ENCODE measurements around the gene MGME1. TPM values are rescaled to one million over a fixed set of nuclear protein-coding genes. Genes with fewer than 3 reads are reported as not detected.

The MGME1 gene
- total and polyA plus RNA-seq, 2 of the 13 experiments (the other 11 are each of a cell fraction or from before 2014, with no cell fraction given), result 36.7 to 66.6 TPM

DNA sequence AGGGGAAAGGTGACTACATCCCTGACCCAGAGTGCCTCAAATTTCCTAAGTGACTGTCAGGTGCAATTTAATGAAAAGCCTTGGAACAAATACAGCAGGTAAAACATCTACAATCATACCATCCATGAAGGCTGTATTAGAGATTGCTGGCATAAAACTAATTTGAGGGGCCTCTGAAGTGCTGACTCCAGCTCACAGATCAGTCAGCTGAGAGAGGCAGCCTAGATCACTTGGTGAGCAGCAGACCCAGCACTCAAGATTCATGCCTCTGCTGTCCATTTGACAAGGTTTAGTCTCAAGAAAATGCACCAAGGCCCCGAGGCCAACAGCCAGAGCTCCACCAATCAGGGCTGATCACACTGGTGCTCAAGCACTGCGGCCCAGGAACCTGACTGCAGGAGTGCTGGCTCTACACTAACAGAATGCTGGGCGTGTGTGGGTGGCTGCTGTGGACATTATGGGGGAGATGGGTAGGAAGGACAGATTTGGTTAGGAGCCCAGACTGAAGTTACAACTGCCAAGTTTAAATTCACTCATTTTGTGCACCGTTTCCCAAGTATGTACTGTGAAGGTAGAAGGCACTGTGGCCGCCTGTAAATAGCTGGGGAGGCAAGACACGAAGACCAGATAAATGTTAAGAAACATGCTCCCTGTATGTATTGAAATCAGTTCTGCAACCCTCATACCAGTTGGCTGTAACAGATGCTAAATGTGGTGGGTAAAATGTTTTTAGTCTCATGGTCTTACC lies 28.4 kb upstream of the MGME1 start (continued):
- TF ChIP-seq, protein P1, sequence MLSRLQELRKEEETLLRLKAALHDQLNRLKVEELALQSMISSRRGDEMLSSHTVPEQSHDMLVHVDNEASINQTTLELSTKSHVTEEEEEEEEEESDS (CRISPR knock-in tag; IDR thresholded peaks at IDR 0.05; ENCODE audit: borderline replicate concordance), result no peak; the same call in 1 of the 2 replicates
- no peak for TF ChIP-seq ZNF660 (CRISPR knock-in tag; IDR thresholded peaks at IDR 0.05; ENCODE audit: borderline replicate concordance, low read depth)
- TF ChIP-seq KDM2A (CRISPR knock-in tag; IDR thresholded peaks at IDR 0.05; ENCODE audit: borderline replicate concordance, low read depth), result peak; percentile 82; the same call in 1 of the 2 replicates
- TF ChIP-seq, protein P2, sequence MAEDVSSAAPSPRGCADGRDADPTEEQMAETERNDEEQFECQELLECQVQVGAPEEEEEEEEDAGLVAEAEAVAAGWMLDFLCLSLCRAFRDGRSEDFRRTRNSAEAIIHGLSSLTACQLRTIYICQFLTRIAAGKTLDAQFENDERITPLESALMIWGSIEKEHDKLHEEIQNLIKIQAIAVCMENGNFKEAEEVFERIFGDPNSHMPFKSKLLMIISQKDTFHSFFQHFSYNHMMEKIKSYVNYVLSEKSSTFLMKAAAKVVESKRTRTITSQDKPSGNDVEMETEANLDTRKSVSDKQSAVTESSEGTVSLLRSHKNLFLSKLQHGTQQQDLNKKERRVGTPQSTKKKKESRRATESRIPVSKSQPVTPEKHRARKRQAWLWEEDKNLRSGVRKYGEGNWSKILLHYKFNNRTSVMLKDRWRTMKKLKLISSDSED (CRISPR knock-in tag; IDR thresholded peaks at IDR 0.05), result no peak
- TF ChIP-seq, protein P3, sequence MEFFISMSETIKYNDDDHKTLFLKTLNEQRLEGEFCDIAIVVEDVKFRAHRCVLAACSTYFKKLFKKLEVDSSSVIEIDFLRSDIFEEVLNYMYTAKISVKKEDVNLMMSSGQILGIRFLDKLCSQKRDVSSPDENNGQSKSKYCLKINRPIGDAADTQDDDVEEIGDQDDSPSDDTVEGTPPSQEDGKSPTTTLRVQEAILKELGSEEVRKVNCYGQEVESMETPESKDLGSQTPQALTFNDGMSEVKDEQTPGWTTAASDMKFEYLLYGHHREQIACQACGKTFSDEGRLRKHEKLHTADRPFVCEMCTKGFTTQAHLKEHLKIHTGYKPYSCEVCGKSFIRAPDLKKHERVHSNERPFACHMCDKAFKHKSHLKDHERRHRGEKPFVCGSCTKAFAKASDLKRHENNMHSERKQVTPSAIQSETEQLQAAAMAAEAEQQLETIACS (CRISPR knock-in tag; IDR thresholded peaks at IDR 0.05), result no peak; the same call in 1 of the 2 replicates
- TF ChIP-seq CAMTA2 (CRISPR knock-in tag; IDR thresholded peaks at IDR 0.05; ENCODE audit: borderline replicate concordance), result no peak
- TF ChIP-seq, protein P4, sequence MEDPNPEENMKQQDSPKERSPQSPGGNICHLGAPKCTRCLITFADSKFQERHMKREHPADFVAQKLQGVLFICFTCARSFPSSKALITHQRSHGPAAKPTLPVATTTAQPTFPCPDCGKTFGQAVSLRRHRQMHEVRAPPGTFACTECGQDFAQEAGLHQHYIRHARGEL (CRISPR knock-in tag; IDR thresholded peaks at IDR 0.05), result no peak
- TF ChIP-seq ZBTB3 (CRISPR knock-in tag; IDR thresholded peaks at IDR 0.05; ENCODE audit: borderline replicate concordance, low read depth), result peak; percentile 44; the same call in 1 of the 2 replicates
- TF ChIP-seq, protein P5, sequence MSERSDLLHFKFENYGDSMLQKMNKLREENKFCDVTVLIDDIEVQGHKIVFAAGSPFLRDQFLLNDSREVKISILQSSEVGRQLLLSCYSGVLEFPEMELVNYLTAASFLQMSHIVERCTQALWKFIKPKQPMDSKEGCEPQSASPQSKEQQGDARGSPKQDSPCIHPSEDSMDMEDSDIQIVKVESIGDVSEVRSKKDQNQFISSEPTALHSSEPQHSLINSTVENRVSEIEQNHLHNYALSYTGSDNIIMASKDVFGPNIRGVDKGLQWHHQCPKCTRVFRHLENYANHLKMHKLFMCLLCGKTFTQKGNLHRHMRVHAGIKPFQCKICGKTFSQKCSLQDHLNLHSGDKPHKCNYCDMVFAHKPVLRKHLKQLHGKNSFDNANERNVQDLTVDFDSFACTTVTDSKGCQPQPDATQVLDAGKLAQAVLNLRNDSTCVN (CRISPR knock-in tag; IDR thresholded peaks at IDR 0.05; ENCODE audit: borderline replicate concordance), result no peak
- TF ChIP-seq POLR2A (IDR thresholded peaks at IDR 0.05; ENCODE audit: insufficient read depth in 1 of 2, low read depth in 2 of 2, low read length in 2 of 2), result peak; percentile 3 to 65
- TF ChIP-seq, protein P6, sequence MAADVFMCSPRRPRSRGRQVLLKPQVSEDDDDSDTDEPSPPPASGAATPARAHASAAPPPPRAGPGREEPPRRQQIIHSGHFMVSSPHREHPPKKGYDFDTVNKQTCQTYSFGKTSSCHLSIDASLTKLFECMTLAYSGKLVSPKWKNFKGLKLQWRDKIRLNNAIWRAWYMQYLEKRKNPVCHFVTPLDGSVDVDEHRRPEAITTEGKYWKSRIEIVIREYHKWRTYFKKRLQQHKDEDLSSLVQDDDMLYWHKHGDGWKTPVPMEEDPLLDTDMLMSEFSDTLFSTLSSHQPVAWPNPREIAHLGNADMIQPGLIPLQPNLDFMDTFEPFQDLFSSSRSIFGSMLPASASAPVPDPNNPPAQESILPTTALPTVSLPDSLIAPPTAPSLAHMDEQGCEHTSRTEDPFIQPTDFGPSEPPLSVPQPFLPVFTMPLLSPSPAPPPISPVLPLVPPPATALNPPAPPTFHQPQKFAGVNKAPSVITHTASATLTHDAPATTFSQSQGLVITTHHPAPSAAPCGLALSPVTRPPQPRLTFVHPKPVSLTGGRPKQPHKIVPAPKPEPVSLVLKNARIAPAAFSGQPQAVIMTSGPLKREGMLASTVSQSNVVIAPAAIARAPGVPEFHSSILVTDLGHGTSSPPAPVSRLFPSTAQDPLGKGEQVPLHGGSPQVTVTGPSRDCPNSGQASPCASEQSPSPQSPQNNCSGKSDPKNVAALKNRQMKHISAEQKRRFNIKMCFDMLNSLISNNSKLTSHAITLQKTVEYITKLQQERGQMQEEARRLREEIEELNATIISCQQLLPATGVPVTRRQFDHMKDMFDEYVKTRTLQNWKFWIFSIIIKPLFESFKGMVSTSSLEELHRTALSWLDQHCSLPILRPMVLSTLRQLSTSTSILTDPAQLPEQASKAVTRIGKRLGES (CRISPR knock-in tag; IDR thresholded peaks at IDR 0.05; ENCODE audit: borderline replicate concordance), result no peak
- TF ChIP-seq, protein P7, sequence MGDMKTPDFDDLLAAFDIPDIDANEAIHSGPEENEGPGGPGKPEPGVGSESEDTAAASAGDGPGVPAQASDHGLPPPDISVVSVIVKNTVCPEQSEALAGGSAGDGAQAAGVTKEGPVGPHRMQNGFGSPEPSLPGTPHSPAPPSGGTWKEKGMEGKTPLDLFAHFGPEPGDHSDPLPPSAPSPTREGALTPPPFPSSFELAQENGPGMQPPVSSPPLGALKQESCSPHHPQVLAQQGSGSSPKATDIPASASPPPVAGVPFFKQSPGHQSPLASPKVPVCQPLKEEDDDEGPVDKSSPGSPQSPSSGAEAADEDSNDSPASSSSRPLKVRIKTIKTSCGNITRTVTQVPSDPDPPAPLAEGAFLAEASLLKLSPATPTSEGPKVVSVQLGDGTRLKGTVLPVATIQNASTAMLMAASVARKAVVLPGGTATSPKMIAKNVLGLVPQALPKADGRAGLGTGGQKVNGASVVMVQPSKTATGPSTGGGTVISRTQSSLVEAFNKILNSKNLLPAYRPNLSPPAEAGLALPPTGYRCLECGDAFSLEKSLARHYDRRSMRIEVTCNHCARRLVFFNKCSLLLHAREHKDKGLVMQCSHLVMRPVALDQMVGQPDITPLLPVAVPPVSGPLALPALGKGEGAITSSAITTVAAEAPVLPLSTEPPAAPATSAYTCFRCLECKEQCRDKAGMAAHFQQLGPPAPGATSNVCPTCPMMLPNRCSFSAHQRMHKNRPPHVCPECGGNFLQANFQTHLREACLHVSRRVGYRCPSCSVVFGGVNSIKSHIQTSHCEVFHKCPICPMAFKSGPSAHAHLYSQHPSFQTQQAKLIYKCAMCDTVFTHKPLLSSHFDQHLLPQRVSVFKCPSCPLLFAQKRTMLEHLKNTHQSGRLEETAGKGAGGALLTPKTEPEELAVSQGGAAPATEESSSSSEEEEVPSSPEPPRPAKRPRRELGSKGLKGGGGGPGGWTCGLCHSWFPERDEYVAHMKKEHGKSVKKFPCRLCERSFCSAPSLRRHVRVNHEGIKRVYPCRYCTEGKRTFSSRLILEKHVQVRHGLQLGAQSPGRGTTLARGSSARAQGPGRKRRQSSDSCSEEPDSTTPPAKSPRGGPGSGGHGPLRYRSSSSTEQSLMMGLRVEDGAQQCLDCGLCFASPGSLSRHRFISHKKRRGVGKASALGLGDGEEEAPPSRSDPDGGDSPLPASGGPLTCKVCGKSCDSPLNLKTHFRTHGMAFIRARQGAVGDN (CRISPR knock-in tag; IDR thresholded peaks at IDR 0.05), result peak; percentile 48
- TF ChIP-seq ZNF790 (CRISPR knock-in tag; IDR thresholded peaks at IDR 0.05; ENCODE audit: borderline replicate concordance), result no peak

All from HepG2 (cell line).